ENCODE results near the gene ATG9A.
A peak's percentile ranks its signal among the peaks of the same experiment; 100 is the strongest.

The ATG9A gene

DNA sequence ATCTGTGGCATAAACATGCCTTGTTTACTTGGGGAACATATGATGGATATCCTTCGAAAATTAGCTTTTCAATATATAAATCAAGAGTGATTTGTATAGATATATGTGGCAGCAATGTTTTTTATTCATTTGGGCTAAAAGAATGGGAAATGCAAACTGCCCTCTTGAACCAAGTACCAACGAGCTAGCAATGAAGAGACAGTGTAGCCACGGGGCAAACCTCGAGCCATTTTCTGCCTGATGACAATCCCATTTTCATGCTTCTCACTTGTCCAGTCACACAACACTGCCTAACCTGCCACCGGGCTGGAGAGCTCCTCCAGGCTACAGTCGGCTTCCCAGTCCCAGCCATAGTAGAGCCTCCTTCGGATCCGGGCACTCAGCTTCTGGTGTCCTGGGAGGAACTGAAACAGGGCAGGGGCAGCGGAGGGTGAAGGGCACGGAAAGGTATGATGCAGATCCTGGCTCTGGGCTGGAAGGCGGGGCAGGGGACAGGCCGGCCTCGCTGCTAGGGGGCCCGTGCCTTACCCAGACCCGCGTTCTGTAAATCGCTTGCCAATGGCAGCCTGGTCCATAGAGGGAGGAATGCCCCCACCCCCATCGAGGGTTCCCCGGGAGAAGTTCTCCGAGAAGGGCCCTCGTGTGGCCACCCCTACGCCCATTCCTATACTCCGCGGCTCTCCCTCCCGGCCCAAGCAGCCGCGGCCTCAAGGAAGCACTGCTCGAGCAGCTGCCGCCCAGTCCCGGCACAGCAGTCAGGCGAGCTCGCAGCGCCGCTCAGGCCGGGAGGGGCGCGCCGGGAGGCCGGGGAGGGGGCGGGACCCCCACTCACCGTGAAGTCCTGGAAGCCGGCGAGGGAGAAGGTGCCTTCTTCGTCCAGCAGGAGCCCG lies 53.3 kb downstream of the ATG9A start:
- FAIRE-seq, result no peak

DNA sequence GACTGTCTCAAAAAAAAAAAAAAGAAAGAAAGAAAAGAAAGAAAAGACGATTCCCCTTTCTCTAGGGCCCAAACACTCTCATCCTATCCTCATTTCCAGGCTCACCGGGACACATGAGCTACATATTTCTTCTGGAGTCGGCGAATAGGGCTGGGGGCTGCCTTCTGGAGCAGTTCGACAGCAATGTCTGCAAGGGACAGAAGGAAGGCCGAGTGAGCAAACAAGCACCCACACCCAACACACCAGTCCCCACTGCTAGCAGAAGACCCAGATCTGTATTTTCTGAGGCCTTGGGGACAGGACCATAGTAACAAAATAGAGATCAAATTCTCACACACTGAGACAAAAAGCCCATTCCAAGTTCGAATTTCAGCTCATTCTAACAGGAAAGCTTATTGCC lies 54.0 kb downstream of the ATG9A start:
- FAIRE-seq, result no peak

DNA sequence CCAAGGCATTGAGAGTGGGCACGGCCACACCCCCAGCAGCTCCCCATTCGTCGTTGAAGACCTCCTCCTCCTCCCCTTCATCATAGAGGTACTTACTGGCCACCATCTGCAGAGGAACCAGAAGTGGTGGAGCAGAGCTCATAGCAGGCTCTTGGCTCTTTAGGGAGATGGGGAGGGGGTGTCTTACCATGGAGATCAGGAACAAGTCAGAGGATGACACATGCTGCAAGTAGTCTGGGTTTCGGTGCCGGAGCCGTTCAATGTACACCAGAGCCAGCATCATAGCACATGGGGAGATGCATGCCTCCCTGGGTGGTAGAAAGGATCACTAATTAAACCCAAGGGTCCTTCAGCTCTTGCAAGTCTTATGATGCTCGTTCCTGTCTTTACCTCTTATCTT lies 54.6 kb downstream of the ATG9A start:
- no peak for FAIRE-seq

DNA sequence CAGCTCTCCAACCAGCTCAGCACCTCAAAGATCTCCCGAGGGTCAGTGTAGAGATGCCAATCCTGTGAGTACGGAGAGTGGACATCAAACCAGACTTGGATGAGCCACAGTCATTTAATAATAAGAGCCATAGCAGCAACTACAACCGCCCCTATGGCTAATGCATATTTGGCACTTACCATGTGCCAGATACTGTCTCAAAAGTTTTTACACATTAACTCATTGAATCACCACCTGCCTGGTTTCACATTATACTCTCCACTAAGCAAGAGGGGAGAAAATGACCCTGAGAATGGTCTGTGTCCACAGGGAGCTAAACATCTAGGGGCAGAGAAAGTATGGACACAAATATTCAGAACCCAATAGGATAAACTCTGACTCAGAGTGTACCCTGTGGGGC lies 55.3 kb downstream of the ATG9A start:
- no peak for FAIRE-seq

DNA sequence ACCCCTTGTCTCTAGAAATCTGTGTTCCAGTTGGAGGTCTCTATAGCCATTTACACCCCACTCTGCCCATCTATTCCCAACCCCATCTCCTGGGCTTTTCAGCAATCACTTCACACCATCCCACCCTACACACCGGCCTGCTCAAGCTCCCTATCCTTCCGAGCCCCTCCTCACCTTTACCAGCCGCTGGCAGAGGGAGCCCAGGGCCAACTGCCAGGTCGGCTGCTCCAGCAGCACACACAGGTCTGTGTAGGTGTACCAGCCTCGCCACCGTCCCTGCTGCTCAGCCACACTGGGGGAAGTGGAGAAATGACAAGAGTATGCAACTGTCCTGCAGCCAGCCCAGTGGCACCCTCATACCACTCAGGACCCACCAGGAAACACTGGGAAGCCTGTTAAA lies 56.3 kb downstream of the ATG9A start:
- FAIRE-seq, result no peak

DNA sequence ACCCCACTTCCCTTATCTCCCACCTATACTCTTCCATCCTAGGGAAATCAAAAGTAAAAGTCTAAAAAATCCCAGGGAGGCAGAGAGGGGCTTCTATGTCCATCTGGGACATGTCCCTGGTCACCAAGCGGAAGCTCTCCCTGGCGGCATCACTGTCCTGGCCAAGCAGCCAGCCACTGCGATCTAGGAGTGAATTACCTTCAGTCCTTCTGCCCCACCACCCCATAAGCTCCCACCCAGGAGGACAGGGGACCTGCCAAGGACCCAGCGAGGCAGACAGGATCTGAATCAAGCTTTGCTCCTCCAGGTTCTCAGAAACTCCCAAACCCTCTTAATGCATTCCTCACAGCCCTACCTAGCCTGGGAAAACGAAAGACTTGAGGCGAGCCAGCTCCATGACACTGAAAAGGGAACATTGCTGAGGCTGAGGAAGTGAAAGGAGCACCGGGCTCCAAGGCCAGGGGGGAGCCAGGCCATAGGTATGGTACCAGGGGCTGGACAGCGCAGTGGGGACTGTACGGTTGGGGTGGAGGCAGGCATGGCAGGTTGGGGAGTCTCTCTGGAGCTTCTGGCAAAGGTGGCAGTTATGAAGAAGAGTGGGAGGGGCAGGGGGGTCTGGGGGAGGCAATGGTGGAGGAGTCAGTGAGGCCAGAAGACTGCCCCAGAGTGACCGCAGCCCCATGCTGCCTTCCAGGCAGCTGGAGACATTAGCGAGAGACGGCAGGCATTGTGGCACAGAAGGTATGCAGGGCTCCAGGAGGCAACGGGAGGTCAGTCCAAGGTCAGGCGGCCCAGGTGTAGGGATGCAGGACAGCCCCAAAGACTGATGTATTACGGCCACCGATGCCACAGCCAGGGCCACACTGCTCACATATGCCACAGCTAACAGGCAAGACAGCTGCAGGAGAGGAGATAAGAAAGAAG lies 56.9 kb downstream of the ATG9A start:
- no peak for FAIRE-seq

DNA sequence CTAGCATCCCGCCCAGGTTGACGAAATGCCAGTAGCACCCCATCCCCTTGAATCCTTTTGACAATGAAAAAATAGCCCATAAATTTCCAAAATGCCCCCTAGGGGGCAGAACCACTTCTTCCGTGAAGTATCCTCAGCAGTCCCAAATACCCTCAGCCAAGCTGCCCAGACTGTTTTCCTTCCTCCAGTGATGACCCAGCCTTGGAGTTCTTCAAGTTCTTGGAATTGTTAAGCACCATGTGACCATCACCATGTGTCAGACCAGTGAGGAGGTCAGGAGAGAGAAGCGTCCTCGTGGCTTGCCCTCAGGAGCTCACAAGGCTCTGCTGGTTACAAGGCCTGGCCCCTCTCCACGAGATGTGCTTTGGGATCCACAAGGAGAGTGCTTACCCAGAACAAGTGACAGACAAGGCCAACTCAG lies 58.2 kb downstream of the ATG9A start:
- peak; percentile 68 for FAIRE-seq

DNA sequence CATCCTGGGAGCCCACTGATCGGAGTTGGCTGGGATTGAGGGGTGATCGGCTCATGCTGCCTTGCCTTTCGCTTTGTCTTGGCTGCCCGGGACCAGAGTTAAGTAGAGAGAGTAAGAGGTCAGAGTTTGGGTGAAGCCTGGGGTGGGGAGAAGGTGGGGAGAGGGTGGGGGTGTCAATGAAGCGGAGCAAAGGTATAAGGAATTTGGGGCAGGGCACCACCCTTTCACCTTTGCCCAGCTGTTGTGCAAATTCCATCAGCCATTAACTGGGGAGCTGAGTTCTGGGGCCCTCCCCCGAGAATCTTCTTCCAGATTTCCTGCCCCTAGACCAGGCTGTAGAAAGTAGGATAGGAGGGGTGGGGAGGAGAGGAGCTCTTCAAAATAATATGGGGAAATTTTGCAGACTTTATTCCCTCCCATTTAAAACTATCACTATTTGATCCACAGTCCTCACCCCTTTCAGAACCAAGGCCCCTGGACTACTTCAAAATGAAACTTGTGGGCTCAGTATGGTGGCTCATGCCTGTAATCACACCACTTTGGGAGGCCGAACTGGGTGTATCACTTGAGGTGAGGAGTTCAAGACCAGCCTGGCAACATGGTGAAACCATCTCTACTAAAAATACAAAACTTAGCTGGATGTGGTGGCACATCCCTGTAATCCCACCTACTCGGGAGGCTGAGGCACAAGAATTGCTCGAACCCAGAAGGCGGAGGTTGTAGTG lies 59.3 kb downstream of the ATG9A start, which contains the start of gene SLC23A3:
Gene SLC23A3 (minus strand): TSS at position 100 of the 725 bp plus-strand sequence. CDS start 45 bp downstream, at position 55.
- no peak for FAIRE-seq

Measured in TTC549 (cell line).